AG10803 (cell line): ENCODE results near the gene C19orf12.

Experiments used
- DNase-seq: peaks from one replicate; pipeline ENCODE4 v3.0.0; 2010; ENCODE audit warnings: low read depth
- H3K4me3 ChIP-seq: 2 replicates; pipeline ENCODE4 v1.5.1; 2011; ENCODE audit warnings: mild to moderate bottlenecking, low read length, control low read depth
- TF ChIP-seq, protein P1 (sequence below): conservative IDR thresholded peaks from 2 replicates; pipeline ENCODE4 v1.5.1; 2011; ENCODE audit warnings: mild to moderate bottlenecking, low read length, control low read depth, inconsistent platforms

C19orf12 gene

GRCh38 chr19:29658221-29658991, 56.7 kb downstream of the C19orf12 start:
- TF ChIP-seq, protein P1, sequence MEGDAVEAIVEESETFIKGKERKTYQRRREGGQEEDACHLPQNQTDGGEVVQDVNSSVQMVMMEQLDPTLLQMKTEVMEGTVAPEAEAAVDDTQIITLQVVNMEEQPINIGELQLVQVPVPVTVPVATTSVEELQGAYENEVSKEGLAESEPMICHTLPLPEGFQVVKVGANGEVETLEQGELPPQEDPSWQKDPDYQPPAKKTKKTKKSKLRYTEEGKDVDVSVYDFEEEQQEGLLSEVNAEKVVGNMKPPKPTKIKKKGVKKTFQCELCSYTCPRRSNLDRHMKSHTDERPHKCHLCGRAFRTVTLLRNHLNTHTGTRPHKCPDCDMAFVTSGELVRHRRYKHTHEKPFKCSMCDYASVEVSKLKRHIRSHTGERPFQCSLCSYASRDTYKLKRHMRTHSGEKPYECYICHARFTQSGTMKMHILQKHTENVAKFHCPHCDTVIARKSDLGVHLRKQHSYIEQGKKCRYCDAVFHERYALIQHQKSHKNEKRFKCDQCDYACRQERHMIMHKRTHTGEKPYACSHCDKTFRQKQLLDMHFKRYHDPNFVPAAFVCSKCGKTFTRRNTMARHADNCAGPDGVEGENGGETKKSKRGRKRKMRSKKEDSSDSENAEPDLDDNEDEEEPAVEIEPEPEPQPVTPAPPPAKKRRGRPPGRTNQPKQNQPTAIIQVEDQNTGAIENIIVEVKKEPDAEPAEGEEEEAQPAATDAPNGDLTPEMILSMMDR: no peak
- H3K4me3 ChIP-seq: no peak overlapping the region
- no peak for DNase-seq

DNA sequence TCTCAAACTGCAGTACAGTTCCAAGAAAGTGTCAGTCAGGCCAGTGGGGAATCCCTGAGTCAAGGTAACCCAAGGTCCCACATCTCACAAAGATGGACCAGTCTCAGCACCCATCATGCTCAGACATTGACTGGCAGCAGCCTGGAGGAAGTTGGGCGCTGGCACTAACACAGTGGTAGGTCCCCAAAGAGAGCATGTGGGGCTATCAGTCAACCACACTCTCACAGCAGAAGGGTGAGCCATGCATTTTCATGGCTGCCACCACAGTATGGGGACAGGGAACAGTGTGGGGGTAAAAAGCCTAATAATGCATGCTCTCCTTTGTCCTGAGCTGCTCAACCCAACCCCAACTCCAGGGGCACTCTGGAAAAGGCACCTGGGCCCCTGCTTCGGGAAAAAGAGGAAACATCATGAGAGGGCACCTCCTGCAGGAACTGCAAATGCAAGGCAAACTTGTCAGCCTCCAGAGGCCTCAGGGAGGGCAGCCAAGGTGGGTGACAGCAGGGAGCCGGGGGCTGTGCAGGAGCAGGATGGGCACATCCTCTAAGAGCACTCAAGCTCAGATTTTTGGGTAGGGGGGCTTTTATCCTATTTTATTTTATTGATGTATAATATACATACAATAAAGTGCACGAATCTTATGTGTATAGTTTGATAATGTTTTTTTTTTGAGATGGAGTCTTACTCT, 59.3 kb downstream of the C19orf12 start:
- no peak overlapping the region for H3K4me3 ChIP-seq
- TF ChIP-seq, protein P1: no peak
- no peak for DNase-seq

GRCh38 chr19:29653398-29653797, 61.7 kb downstream of the C19orf12 start:
- TF ChIP-seq, protein P1: no peak
- no peak overlapping the region for H3K4me3 ChIP-seq
- DNase-seq: no peak

GRCh38 chr19:29651622-29652394, 63.3 kb downstream of the C19orf12 start:
- TF ChIP-seq, protein P1: no peak

GRCh38 chr19:29650772-29651387, 64.2 kb downstream of the C19orf12 start:
- TF ChIP-seq, protein P1: no peak
- no peak for DNase-seq
- no peak overlapping the region for H3K4me3 ChIP-seq

More at GRCh38 chr19:29651622-29652394, 63.3 kb downstream of the C19orf12 start:
- DNase-seq: no peak
- no peak overlapping the region for H3K4me3 ChIP-seq
